ENCODE data around the gene RAMP2. TPM values are rescaled to one million over a fixed set of nuclear protein-coding genes. Genes with fewer than 3 reads are reported as not detected.

The RAMP2 gene
- total and polyA plus RNA-seq, 2 of the 13 experiments (the other 11 are each of a cell fraction or from before 2014, with no cell fraction given) = 1.4 to 5.2 TPM

DNA sequence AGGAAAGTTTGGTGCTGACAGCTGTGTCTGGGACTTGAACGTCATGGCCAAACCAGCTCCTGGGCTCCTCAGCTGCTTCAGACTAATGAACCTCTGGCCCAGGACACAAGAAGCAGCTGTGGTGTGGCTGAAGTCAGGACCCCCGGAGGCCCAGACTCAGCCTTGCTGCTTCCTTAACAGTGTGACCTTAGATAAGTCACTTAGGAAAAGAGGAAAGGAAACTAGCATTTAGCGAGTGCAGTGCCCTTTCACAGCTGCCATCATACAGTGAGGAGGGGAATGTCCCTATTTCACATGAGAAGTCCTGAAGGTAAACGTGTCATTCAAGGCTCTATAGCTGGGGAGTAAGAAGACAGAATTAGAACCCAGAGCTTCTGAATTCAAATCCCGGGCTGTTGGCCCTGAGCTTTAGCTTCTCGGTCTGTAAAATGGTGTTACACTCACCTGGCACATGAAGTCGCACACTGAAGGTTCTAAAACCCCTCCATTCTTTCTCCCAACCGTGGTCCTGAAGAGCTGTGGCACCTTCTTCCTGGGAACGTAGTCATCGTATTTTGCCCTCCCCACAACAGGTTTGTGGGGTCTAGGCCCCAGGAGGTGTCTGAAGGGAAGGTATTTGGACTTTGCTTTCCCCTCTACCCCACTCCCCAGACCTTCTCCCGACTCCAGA is 910 bp upstream of the RAMP2 start (continued):
- TF ChIP-seq, protein P1, sequence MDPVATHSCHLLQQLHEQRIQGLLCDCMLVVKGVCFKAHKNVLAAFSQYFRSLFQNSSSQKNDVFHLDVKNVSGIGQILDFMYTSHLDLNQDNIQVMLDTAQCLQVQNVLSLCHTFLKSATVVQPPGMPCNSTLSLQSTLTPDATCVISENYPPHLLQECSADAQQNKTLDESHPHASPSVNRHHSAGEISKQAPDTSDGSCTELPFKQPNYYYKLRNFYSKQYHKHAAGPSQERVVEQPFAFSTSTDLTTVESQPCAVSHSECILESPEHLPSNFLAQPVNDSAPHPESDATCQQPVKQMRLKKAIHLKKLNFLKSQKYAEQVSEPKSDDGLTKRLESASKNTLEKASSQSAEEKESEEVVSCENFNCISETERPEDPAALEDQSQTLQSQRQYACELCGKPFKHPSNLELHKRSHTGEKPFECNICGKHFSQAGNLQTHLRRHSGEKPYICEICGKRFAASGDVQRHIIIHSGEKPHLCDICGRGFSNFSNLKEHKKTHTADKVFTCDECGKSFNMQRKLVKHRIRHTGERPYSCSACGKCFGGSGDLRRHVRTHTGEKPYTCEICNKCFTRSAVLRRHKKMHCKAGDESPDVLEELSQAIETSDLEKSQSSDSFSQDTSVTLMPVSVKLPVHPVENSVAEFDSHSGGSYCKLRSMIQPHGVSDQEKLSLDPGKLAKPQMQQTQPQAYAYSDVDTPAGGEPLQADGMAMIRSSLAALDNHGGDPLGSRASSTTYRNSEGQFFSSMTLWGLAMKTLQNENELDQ (CRISPR knock-in tag; IDR thresholded peaks at IDR 0.05; ENCODE audit: borderline replicate concordance) = no peak
- no peak for TF ChIP-seq ZFX (CRISPR knock-in tag; IDR thresholded peaks at IDR 0.05; ENCODE audit: low read depth)
- TF ChIP-seq MATR3 (CRISPR knock-in tag; IDR thresholded peaks at IDR 0.05) = no peak
- 0 out of 2 replicates have a peak, but pooled peaks have one; percentile 1 for TF ChIP-seq ELF3 (CRISPR knock-in tag; IDR thresholded peaks at IDR 0.05)
- TF ChIP-seq ATM (IDR thresholded peaks at IDR 0.05; ENCODE audit: borderline replicate concordance) = no peak
- TF ChIP-seq ZNF780A (CRISPR knock-in tag; IDR thresholded peaks at IDR 0.05) = no peak
- TF ChIP-seq, protein P2, sequence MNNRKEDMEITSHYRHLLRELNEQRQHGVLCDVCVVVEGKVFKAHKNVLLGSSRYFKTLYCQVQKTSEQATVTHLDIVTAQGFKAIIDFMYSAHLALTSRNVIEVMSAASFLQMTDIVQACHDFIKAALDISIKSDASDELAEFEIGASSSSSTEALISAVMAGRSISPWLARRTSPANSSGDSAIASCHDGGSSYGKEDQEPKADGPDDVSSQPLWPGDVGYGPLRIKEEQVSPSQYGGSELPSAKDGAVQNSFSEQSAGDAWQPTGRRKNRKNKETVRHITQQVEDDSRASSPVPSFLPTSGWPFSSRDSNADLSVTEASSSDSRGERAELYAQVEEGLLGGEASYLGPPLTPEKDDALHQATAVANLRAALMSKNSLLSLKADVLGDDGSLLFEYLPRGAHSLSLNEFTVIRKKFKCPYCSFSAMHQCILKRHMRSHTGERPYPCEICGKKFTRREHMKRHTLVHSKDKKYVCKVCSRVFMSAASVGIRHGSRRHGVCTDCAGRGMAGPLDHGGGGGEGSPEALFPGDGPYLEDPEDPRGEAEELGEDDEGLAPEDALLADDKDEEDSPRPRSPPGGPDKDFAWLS (CRISPR knock-in tag; IDR thresholded peaks at IDR 0.05; ENCODE audit: borderline replicate concordance) = 0 out of 2 replicates have a peak, but pooled peaks have one; percentile 87
- TF ChIP-seq ZNF317 (CRISPR knock-in tag; IDR thresholded peaks at IDR 0.05) = 0 out of 2 replicates have a peak, but pooled peaks have one; percentile 52
- no peak for TF ChIP-seq SYNCRIP (IDR thresholded peaks at IDR 0.05; ENCODE audit: insufficient read depth, low read depth, low read length)
- TF ChIP-seq TAF1 (CRISPR knock-in tag; IDR thresholded peaks at IDR 0.05) = 0 out of 2 replicates have a peak, but pooled peaks have one; percentile 3
- TF ChIP-seq ZNF790 (CRISPR knock-in tag; IDR thresholded peaks at IDR 0.05; ENCODE audit: borderline replicate concordance) = 0 out of 2 replicates have a peak, but pooled peaks have one; percentile 11
- TF ChIP-seq SOX5 (CRISPR knock-in tag; IDR thresholded peaks at IDR 0.05; ENCODE audit: borderline replicate concordance) = no peak
- TF ChIP-seq CHD4 (IDR thresholded peaks at IDR 0.05; ENCODE audit: borderline replicate concordance, low read length) = 0 out of 2 replicates have a peak, but pooled peaks have one; percentile 2
- peak; percentile 11; the same call in 1 of the 2 replicates for TF ChIP-seq SP4 (CRISPR knock-in tag; IDR thresholded peaks at IDR 0.05)
- TF ChIP-seq, protein P3, sequence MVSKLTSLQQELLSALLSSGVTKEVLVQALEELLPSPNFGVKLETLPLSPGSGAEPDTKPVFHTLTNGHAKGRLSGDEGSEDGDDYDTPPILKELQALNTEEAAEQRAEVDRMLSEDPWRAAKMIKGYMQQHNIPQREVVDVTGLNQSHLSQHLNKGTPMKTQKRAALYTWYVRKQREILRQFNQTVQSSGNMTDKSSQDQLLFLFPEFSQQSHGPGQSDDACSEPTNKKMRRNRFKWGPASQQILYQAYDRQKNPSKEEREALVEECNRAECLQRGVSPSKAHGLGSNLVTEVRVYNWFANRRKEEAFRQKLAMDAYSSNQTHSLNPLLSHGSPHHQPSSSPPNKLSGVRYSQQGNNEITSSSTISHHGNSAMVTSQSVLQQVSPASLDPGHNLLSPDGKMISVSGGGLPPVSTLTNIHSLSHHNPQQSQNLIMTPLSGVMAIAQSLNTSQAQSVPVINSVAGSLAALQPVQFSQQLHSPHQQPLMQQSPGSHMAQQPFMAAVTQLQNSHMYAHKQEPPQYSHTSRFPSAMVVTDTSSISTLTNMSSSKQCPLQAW (CRISPR knock-in tag; IDR thresholded peaks at IDR 0.05) = 0 out of 2 replicates have a peak, but pooled peaks have one; percentile 15
